Measurements from ENCODE around the gene DAG1. TPM values are rescaled to one million over a fixed set of nuclear protein-coding genes. Genes with fewer than 3 reads are reported as not detected.

The DAG1 gene
- total RNA-seq, 1 donor from 2014 or later = 43.6 TPM

DNA sequence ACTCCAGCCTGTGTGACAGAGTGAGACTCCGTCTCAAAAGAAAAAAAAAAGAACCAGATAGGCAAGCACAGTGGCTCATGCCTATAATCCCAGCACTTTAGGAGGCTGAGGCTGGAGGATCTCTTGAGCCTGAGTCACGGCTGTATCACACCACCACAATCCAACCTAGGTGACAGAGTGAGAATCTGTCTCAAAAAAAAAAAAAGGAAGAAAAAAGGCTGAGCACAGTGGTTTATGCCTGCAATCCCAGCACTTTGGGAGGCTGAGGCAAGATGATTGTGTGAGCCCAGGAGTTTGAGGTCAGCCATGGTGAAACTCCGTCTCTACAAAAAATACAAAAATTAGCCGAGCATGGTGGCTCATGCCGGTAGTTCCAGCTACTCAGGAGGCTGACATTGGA lies 35.3 kb upstream of the DAG1 start:
- no peak for TF ChIP-seq CTCF (conservative IDR thresholded peaks at IDR 0.05; ENCODE audit: low read depth, low read length)
- no peak overlapping the region for H3K4me3 ChIP-seq (ENCODE audit: low read depth, low read length)
- no peak for DNase-seq (ENCODE audit: low read depth)

GRCh38 chr3:49445391-49445790 lies 24.7 kb upstream of the DAG1 start:
- no peak overlapping the region for H3K4me3 ChIP-seq (ENCODE audit: low read depth, low read length)
- no peak for TF ChIP-seq CTCF (conservative IDR thresholded peaks at IDR 0.05; ENCODE audit: low read depth, low read length)
- DNase-seq (ENCODE audit: low read depth) = no peak

GRCh38 chr3:49453621-49454020 lies 16.4 kb upstream of the DAG1 start:
- no peak overlapping the region for H3K4me3 ChIP-seq (ENCODE audit: low read depth, low read length)
- no peak for TF ChIP-seq CTCF (conservative IDR thresholded peaks at IDR 0.05; ENCODE audit: low read depth, low read length)
- DNase-seq (ENCODE audit: low read depth) = no peak

GRCh38 chr3:49454458-49454857 lies 15.6 kb upstream of the DAG1 start:
- peak; percentile 51 for TF ChIP-seq CTCF (conservative IDR thresholded peaks at IDR 0.05; ENCODE audit: low read depth, low read length)
- H3K4me3 ChIP-seq (ENCODE audit: low read depth, low read length) = no peak overlapping the region
- no peak for DNase-seq (ENCODE audit: low read depth)

DNA sequence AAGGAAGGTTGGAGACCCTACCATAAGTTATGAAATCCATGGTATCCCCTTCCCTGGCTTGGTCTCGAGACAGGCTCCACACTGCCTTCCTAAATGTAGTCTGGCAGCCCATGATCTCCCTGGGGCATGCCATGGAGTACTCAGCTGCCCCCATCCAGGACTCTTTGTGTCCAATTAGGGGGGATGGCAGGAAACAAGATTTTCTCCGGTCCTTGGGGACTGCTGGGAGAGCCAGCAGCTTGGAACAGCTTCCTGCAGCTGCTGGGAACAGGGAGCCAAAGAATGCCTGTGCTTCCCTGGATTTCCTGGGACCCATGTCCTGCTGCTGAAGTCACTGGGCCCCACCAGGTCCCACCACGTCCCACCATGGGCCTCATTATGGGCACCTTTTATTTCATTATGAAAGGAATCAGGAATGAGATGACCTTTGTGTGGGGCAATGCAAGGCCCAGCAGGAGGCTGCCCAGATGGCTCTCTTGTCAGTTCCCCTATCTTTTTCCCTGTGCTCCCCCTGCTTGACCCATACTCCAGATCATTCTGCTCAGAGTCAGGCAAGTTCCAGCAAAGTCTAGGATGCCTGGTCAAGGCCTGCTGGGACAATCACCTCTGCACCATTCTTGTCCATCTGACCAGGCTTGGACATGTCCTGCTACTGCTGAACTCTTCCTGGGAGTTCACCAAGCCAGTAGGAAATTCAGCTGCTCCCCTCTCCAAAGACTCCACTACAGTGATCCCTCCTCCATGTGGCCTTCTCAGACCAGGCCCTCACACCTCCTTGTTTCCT lies 15.0 kb upstream of the DAG1 start:
- H3K4me3 ChIP-seq (ENCODE audit: low read depth, low read length) = no peak overlapping the region
- no peak for TF ChIP-seq CTCF (conservative IDR thresholded peaks at IDR 0.05; ENCODE audit: low read depth, low read length)
- DNase-seq (ENCODE audit: low read depth) = no peak

DNA sequence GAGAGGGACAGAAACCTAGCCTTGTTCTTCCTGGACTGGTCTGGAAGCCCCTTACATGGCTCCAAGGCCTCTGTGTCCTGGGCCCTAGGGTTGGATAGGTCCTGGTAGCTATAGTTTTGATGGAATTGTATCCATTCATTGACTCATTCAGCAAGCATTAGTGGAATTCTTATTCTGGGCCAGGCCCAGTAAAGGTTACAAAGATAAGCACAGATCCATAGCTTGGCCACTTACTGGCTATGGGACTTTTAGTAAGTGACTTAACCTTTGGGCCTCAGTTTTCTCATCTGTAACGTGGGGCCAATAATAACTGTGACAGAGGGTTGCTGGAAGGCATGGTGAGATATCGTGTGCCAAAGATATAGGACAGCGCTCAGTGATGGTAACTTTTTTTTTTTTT lies 13.6 kb upstream of the DAG1 start:
- DNase-seq (ENCODE audit: low read depth) = no peak
- TF ChIP-seq CTCF (conservative IDR thresholded peaks at IDR 0.05; ENCODE audit: low read depth, low read length) = no peak
- H3K4me3 ChIP-seq (ENCODE audit: low read depth, low read length) = no peak overlapping the region
